Large intestine (tissue), 3 donors: ENCODE data around the gene CACTIN. TPM values are rescaled to one million over a fixed set of nuclear protein-coding genes. Genes with fewer than 3 reads are reported as not detected.

ENCODE experiments used
- DNase-seq, 2 donors: peaks; one replicate each; pipeline versions ENCODE4 v3.0.0 to v3.0.0-alpha.2; 2013
- H3K27ac ChIP-seq: one replicate; pipeline ENCODE4 v1.5.1; 2013; ENCODE audit warnings: low read length
- H3K27me3 ChIP-seq: 2 replicates; pipeline ENCODE4 v1.6.1; 2013; ENCODE audit warnings: low read length; ENCODE audit not compliant: control insufficient read depth, insufficient read depth
- H3K36me3 ChIP-seq: 2 replicates; pipeline ENCODE4 v1.6.1; 2013; ENCODE audit warnings: low read length; ENCODE audit not compliant: control insufficient read depth, insufficient read depth
- H3K4me1 ChIP-seq: one replicate; pipeline ENCODE4 v1.6.1; 2013; ENCODE audit warnings: low read length; ENCODE audit not compliant: control insufficient read depth, insufficient read depth
- H3K4me3 ChIP-seq: one replicate; pipeline ENCODE4 v1.5.1; 2013; ENCODE audit warnings: low read length
- H3K9me3 ChIP-seq: one replicate; pipeline ENCODE4 v1.6.1; 2013; ENCODE audit warnings: mild to moderate bottlenecking, low read depth, low read length, moderate library complexity; ENCODE audit not compliant: control insufficient read depth
- WGBS: methylation state at CpG from one replicate; pipeline ENCODE4 v1.1.5; 2013; ENCODE audit warnings: low lambda C conversion rate; ENCODE audit not compliant: insufficient coverage; 5-methylcytosine and 5-hydroxymethylcytosine counted together
- polyA plus RNA-seq: library from polyadenylated mRNA; unstranded; fragments of 120-200 nt; gene quantifications from one replicate; pipeline ENCODE4 v1.2.1, GENCODE V29; 2013

Gene CACTIN
- polyA plus RNA-seq, 1 donor = 17.5 TPM

- DNase-seq = no peak
- no peaks in the 10 kb centered on the region for H3K9me3 ChIP-seq
- H3K4me1 ChIP-seq = peaks cover 9% of the 10 kb centered on the region
- H3K4me3 ChIP-seq = peak overlapping the region; percentile 83
- no peaks in the 10 kb centered on the region for H3K27me3 ChIP-seq
- peak overlapping the region; percentile 98 for H3K27ac ChIP-seq
- H3K36me3 ChIP-seq = peaks cover 20% of the 10 kb centered on the region
- WGBS = no CpG with 5 or more reads among the region's 21 CpGs
These were observed 556 bp downstream of the CACTIN start for GRCh38 chr19:3625996-3626472.

GRCh38 chr19:3623716-3624115, 2.9 kb downstream of the CACTIN start:
- Histone ChIP-seq H3K36me3 (peaks cover 40% of the 10 kb centered on the region), H3K9me3 (no peaks in the 10 kb centered on the region), H3K4me3 (no peak overlapping the region), H3K4me1 (peaks cover 9% of the 10 kb centered on the region), H3K27ac (no peak overlapping the region), H3K27me3 (no peaks in the 10 kb centered on the region)
- no peak for DNase-seq
- no CpG with 5 or more reads among the region's 34 CpGs for WGBS

DNA sequence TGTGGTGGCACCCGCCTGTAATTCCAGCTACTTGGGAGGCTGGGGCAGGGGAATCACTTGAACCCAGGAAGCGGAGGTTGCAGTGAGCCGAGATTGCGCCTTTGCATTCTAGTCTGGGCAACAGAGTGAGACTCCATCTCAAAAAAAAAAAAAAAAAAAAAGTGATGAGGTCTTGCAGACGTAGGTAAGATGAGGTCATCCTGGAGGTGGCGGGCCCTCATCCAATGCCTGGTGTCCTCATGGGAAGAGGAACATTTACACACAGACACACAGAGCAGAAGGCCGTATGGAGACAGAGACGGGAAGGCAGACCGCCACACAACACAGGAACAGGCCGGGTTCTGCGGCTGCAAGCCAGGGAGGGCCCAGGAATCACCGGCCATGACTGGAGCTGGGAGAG, 4.4 kb downstream of the CACTIN start:
- no peak overlapping the region for H3K4me3 ChIP-seq
- no CpG with 5 or more reads among the region's 12 CpGs for WGBS

GRCh38 chr19:3621689-3622088, 4.9 kb downstream of the CACTIN start:
- Histone ChIP-seq H3K27ac (no peak overlapping the region), H3K4me1 (peaks cover 6% of the 10 kb centered on the region), H3K36me3 (peaks cover 48% of the 10 kb centered on the region), H3K27me3 (no peaks in the 10 kb centered on the region), H3K9me3 (no peaks in the 10 kb centered on the region), H3K4me3 (no peak overlapping the region)
- no peak for DNase-seq
- no CpG with 5 or more reads among the region's 15 CpGs for WGBS

More for the DNA sequence above, 4.4 kb downstream of the CACTIN start:
- Histone ChIP-seq H3K36me3 (peaks cover 48% of the 10 kb centered on the region), H3K9me3 (no peaks in the 10 kb centered on the region), H3K27ac (no peak overlapping the region), H3K27me3 (no peaks in the 10 kb centered on the region), H3K4me1 (peaks cover 6% of the 10 kb centered on the region)
- DNase-seq = no peak

GRCh38 chr19:3620817-3621547, 5.6 kb downstream of the CACTIN start:
- H3K36me3 ChIP-seq = peaks cover 48% of the 10 kb centered on the region
- WGBS = no CpG with 5 or more reads among the region's 24 CpGs
- no peak for DNase-seq
- H3K4me1 ChIP-seq = peaks cover 6% of the 10 kb centered on the region
- no peak overlapping the region for H3K27ac ChIP-seq
- no peak overlapping the region for H3K4me3 ChIP-seq
- H3K27me3 ChIP-seq = no peaks in the 10 kb centered on the region
- H3K9me3 ChIP-seq = no peaks in the 10 kb centered on the region

DNA sequence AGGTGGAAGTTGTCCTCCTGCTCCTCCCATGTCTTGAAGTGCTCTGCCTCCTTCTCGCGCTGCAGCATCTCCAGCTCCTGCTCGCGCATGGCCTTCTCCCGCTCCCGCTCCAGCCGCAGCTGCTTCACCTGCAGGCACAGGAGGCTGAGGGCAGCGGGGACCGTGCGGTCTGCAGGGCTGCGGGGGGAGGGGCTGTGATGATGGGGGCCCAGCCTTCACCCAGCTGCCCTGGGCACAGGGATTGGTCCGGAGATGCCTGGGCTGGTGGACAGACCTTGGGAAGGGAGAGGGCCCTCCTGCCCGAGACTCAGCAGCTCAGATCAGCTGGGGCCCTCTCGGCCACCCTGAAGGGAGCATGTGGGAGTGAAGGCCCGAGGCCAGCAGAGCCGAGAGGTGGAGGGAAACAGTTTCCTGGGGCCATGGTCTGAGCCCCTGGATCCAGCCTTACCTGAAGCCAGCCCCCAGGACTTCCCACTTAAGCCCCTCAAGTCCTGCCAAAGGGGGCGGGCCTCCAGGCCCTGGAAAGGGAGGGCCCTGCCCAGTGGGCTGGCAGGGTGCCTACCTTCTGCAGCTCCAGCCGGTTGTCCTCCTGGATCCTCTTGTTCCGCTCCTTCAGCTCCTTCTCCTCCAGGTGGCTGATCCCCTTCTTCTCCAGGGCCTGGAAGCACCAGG, 6.3 kb downstream of the CACTIN start:
- no peaks in the 10 kb centered on the region for H3K9me3 ChIP-seq
- H3K36me3 ChIP-seq = peaks cover 55% of the 10 kb centered on the region
- H3K27me3 ChIP-seq = no peaks in the 10 kb centered on the region
- peaks cover 1% of the 10 kb centered on the region for H3K4me1 ChIP-seq
- no peak overlapping the region for H3K4me3 ChIP-seq
- no peak overlapping the region for H3K27ac ChIP-seq
- no peak for DNase-seq
- WGBS = no CpG with 5 or more reads among the region's 19 CpGs

DNA sequence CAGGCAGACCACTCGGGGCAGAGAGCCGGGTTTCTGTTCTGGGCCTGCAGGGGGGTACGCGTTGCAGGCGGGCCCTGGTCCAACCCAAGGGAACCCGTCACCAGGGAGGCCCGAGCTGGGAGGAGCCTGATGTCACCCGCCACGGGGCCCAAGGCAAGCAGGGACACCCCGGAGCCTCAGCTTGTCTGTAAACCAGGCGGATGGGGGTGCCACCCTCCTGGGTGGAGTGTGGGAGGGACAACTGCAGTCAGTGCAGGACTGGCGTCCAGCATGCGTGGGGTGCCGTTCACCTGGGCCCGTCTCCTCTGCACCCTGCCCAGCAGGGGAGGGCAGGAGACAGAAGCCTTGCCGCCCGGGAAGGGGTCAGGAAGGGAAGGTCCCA, 7.0 kb downstream of the CACTIN start:
- no peaks in the 10 kb centered on the region for H3K27me3 ChIP-seq
- H3K9me3 ChIP-seq = no peaks in the 10 kb centered on the region
- no CpG with 5 or more reads among the region's 17 CpGs for WGBS
- no peak for DNase-seq
- H3K36me3 ChIP-seq = peaks cover 58% of the 10 kb centered on the region
- no peak overlapping the region for H3K4me3 ChIP-seq
- no peak overlapping the region for H3K27ac ChIP-seq
- H3K4me1 ChIP-seq = no peaks in the 10 kb centered on the region

GRCh38 chr19:3618811-3619630, 7.6 kb downstream of the CACTIN start:
- no CpG with 5 or more reads among the region's 31 CpGs for WGBS
- H3K36me3 ChIP-seq = peaks cover 59% of the 10 kb centered on the region

GRCh38 chr19:3618144-3618810, 8.3 kb downstream of the CACTIN start:
- no peak for DNase-seq
- no CpG with 5 or more reads among the region's 31 CpGs for WGBS
- peaks cover 56% of the 10 kb centered on the region for H3K36me3 ChIP-seq
- peaks cover 3% of the 10 kb centered on the region for H3K9me3 ChIP-seq
- H3K27ac ChIP-seq = no peak overlapping the region
- no peaks in the 10 kb centered on the region for H3K27me3 ChIP-seq
- H3K4me1 ChIP-seq = peaks cover 3% of the 10 kb centered on the region
- no peak overlapping the region for H3K4me3 ChIP-seq

More at GRCh38 chr19:3618811-3619630, 7.6 kb downstream of the CACTIN start:
- no peaks in the 10 kb centered on the region for H3K4me1 ChIP-seq
- no peak overlapping the region for H3K27ac ChIP-seq
- no peak for DNase-seq
- H3K4me3 ChIP-seq = no peak overlapping the region
- H3K9me3 ChIP-seq = no peaks in the 10 kb centered on the region
- H3K27me3 ChIP-seq = no peaks in the 10 kb centered on the region

GRCh38 chr19:3617463-3617862, 9.1 kb downstream of the CACTIN start:
- Histone ChIP-seq H3K36me3 (peaks cover 56% of the 10 kb centered on the region), H3K27me3 (no peaks in the 10 kb centered on the region), H3K9me3 (peaks cover 4% of the 10 kb centered on the region), H3K4me3 (no peak overlapping the region), H3K27ac (no peak overlapping the region), H3K4me1 (peaks cover 3% of the 10 kb centered on the region)
- DNase-seq = no peak
- no CpG with 5 or more reads among the region's 19 CpGs for WGBS
